Measurements from ENCODE around the gene CENPP.
"Not testable (repeated sequence)": the region's sequence is repeated elsewhere in the genome, so short reads cannot be mapped to it uniquely, and the experiment has no call there.

Gene CENPP

DNA sequence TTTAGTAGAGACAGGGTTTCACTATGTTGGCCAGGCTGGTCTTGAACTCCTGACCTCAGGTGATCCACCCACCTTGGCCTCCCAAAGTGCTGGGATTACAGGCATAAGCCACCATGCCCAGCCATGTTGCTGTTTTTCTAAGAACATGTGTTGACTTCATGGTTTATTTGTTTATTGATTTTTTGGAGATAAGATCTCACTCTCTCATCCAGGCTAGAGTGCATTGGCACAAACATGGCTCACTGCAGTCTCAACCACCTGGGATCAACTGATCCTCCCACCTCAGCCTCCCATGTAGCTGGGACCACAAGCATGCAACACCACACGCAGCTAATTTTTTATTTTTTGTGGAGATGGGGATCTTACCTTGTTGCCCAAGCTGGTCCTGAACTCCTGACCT lies 269.3 kb downstream of the CENPP start:
- H3K9ac ChIP-seq (ENCODE audit: low read length); H3K36me3 ChIP-seq (ENCODE audit: insufficient read depth, low read length); H3K4me3 ChIP-seq (ENCODE audit: low read depth in 1 of 2, low read length in 2 of 2); H3K27ac ChIP-seq (ENCODE audit: low read depth, low read length); H3K27me3 ChIP-seq (ENCODE audit: control insufficient read depth in 1 of 2, insufficient read depth in 2 of 2, low read length in 2 of 2); H3K9me3 ChIP-seq (ENCODE audit: low read length): not testable (repeated sequence)
- H3K4me1 ChIP-seq (ENCODE audit: insufficient read depth, low read length), result peaks cover 24% of the 10 kb centered on the region

GRCh38 chr9:92595930-92596329 lies 270.2 kb downstream of the CENPP start:
- Histone ChIP-seq H3K27me3 (ENCODE audit: control insufficient read depth in 1 of 2, insufficient read depth in 2 of 2, low read length in 2 of 2) (no peaks in the 10 kb centered on the region), H3K9me3 (ENCODE audit: low read length) (no peaks in the 10 kb centered on the region), H3K27ac (ENCODE audit: low read depth, low read length) (no peak overlapping the region), H3K36me3 (ENCODE audit: insufficient read depth, low read length) (no peaks in the 10 kb centered on the region), H3K9ac (ENCODE audit: low read length) (no peak overlapping the region), H3K4me3 (ENCODE audit: low read depth in 1 of 2, low read length in 2 of 2) (no peak overlapping the region), H3K4me1 (ENCODE audit: insufficient read depth, low read length) (peaks cover 24% of the 10 kb centered on the region)

DNA sequence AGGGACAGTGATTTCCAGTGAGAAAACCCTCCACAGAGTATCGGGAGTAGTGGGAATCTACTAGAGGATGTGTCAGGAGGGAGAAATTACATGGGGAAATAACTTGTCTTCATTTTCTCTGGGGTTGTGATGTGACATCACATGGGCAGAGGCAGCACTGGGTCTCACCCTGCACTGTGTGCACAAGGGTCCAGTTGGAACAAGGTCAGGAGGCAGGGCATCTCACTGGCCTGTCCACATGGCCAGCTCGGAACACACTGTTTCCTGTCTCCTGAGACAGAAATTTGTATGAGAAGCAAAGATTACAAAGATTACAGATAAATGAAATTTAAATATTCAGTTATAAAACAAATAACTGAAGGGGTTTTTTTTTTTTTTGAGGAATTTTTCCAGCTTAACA lies 272.6 kb downstream of the CENPP start:
- Histone ChIP-seq H3K4me3 (ENCODE audit: low read depth in 1 of 2, low read length in 2 of 2) (no peak overlapping the region), H3K9ac (ENCODE audit: low read length) (no peak overlapping the region), H3K27ac (ENCODE audit: low read depth, low read length) (no peak overlapping the region), H3K9me3 (ENCODE audit: low read length) (no peaks in the 10 kb centered on the region), H3K36me3 (ENCODE audit: insufficient read depth, low read length) (no peaks in the 10 kb centered on the region), H3K27me3 (ENCODE audit: control insufficient read depth in 1 of 2, insufficient read depth in 2 of 2, low read length in 2 of 2) (no peaks in the 10 kb centered on the region), H3K4me1 (ENCODE audit: insufficient read depth, low read length) (peaks cover 27% of the 10 kb centered on the region)

- Histone ChIP-seq H3K27ac (ENCODE audit: low read depth, low read length) (peak overlapping the region; percentile 71), H3K9me3 (ENCODE audit: low read length) (no peaks in the 10 kb centered on the region), H3K27me3 (ENCODE audit: control insufficient read depth in 1 of 2, insufficient read depth in 2 of 2, low read length in 2 of 2) (no peaks in the 10 kb centered on the region), H3K36me3 (ENCODE audit: insufficient read depth, low read length) (no peaks in the 10 kb centered on the region), H3K9ac (ENCODE audit: low read length) (no peak overlapping the region), H3K4me3 (ENCODE audit: low read depth in 1 of 2, low read length in 2 of 2) (no peak overlapping the region), H3K4me1 (ENCODE audit: insufficient read depth, low read length) (peaks cover 27% of the 10 kb centered on the region)
Observed at GRCh38 chr9:92599938-92600461, 274.2 kb downstream of the CENPP start.

DNA sequence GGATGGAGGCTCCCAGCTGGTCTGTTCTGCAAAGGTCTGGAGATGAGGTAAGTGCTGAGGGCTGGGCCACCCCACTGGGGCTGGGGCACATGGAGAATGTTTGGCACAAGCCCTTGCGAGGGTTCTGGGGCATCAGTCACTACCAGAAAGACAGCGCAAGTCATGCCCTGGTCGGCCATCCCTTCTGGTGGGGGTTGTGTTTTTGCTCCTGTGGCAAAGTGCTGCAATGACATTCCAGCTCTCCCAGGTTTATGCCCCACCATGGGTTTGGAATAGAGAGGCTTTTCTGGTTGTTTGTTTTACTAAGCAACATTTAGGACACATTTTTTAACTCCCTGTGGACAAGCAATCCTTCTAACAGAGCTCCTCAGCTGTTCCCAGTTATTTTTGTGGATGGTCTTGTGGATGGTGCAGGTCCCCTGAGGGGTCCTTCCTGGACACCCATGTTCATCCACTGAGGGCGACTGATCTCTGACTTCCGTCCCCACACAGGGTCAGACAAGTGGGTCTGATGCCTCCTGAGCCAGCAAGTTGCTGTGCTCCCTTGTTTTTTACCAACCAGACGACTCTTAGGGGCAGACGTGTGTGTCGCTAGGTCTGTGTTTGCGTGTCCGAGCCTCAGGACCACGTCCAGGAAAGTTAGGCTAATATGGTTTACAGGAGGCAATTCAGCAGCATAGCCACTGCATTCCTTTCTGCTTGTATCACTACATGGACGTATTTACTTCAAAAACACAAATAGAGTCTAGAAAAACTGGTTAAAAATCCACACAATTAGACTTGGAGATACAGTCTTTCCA lies 274.9 kb downstream of the CENPP start:
- Histone ChIP-seq H3K4me1 (ENCODE audit: insufficient read depth, low read length) (peaks cover 27% of the 10 kb centered on the region), H3K9me3 (ENCODE audit: low read length) (no peaks in the 10 kb centered on the region), H3K36me3 (ENCODE audit: insufficient read depth, low read length) (no peaks in the 10 kb centered on the region), H3K27me3 (ENCODE audit: control insufficient read depth in 1 of 2, insufficient read depth in 2 of 2, low read length in 2 of 2) (no peaks in the 10 kb centered on the region), H3K9ac (ENCODE audit: low read length) (no peak overlapping the region), H3K4me3 (ENCODE audit: low read depth in 1 of 2, low read length in 2 of 2) (peak overlapping the region in 1 of 2 donors; percentile 15), H3K27ac (ENCODE audit: low read depth, low read length) (peak overlapping the region; percentile 71)

- Histone ChIP-seq H3K9me3 (ENCODE audit: low read length) (no peaks in the 10 kb centered on the region), H3K4me1 (ENCODE audit: insufficient read depth, low read length) (peaks cover 30% of the 10 kb centered on the region), H3K27me3 (ENCODE audit: control insufficient read depth in 1 of 2, insufficient read depth in 2 of 2, low read length in 2 of 2) (no peaks in the 10 kb centered on the region), H3K27ac (ENCODE audit: low read depth, low read length) (peak overlapping the region; percentile 4), H3K9ac (ENCODE audit: low read length) (no peak overlapping the region), H3K4me3 (ENCODE audit: low read depth in 1 of 2, low read length in 2 of 2) (peak overlapping the region in 1 of 2 donors; percentile 15), H3K36me3 (ENCODE audit: insufficient read depth, low read length) (no peaks in the 10 kb centered on the region)
Observed at GRCh38 chr9:92601451-92601850, 275.7 kb downstream of the CENPP start.

GRCh38 chr9:92602413-92602812 lies 276.7 kb downstream of the CENPP start:
- Histone ChIP-seq H3K36me3 (ENCODE audit: insufficient read depth, low read length) (no peaks in the 10 kb centered on the region), H3K27ac (ENCODE audit: low read depth, low read length) (no peak overlapping the region), H3K27me3 (ENCODE audit: control insufficient read depth in 1 of 2, insufficient read depth in 2 of 2, low read length in 2 of 2) (no peaks in the 10 kb centered on the region), H3K4me1 (ENCODE audit: insufficient read depth, low read length) (peaks cover 34% of the 10 kb centered on the region), H3K9ac (ENCODE audit: low read length) (no peak overlapping the region), H3K9me3 (ENCODE audit: low read length) (no peaks in the 10 kb centered on the region), H3K4me3 (ENCODE audit: low read depth in 1 of 2, low read length in 2 of 2) (no peak overlapping the region)

GRCh38 chr9:92603100-92603499 lies 277.3 kb downstream of the CENPP start:
- Histone ChIP-seq H3K27me3 (ENCODE audit: control insufficient read depth in 1 of 2, insufficient read depth in 2 of 2, low read length in 2 of 2) (no peaks in the 10 kb centered on the region), H3K27ac (ENCODE audit: low read depth, low read length) (no peak overlapping the region), H3K9me3 (ENCODE audit: low read length) (no peaks in the 10 kb centered on the region), H3K9ac (ENCODE audit: low read length) (no peak overlapping the region), H3K4me1 (ENCODE audit: insufficient read depth, low read length) (peaks cover 41% of the 10 kb centered on the region), H3K36me3 (ENCODE audit: insufficient read depth, low read length) (no peaks in the 10 kb centered on the region), H3K4me3 (ENCODE audit: low read depth in 1 of 2, low read length in 2 of 2) (no peak overlapping the region)

GRCh38 chr9:92603990-92604389 lies 278.2 kb downstream of the CENPP start:
- Histone ChIP-seq H3K4me1 (ENCODE audit: insufficient read depth, low read length) (peaks cover 49% of the 10 kb centered on the region), H3K9me3 (ENCODE audit: low read length) (no peaks in the 10 kb centered on the region), H3K4me3 (ENCODE audit: low read depth in 1 of 2, low read length in 2 of 2) (no peak overlapping the region), H3K27me3 (ENCODE audit: control insufficient read depth in 1 of 2, insufficient read depth in 2 of 2, low read length in 2 of 2) (no peaks in the 10 kb centered on the region), H3K36me3 (ENCODE audit: insufficient read depth, low read length) (no peaks in the 10 kb centered on the region), H3K27ac (ENCODE audit: low read depth, low read length) (no peak overlapping the region), H3K9ac (ENCODE audit: low read length) (no peak overlapping the region)

DNA sequence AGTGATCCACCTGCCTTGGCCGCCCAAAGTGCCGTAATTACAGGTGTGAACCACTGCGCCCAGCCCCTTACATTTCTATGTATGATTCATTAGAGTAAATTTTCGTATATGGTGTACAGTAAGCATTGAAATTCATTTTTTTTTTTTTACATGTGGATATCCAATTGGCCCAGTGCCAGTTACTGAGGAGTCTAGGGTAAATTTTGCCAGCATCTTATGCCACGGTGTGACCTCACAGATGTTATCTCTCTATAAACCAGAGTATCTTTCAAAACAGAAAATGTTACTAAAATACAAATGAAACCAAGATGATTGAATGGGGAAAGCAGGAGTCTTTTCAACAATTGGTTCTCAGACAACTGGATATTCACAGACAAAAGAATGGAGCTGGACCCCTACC lies 279.5 kb downstream of the CENPP start:
- Histone ChIP-seq H3K9ac (ENCODE audit: low read length) (no peak overlapping the region), H3K36me3 (ENCODE audit: insufficient read depth, low read length) (no peaks in the 10 kb centered on the region), H3K9me3 (ENCODE audit: low read length) (no peaks in the 10 kb centered on the region), H3K4me3 (ENCODE audit: low read depth in 1 of 2, low read length in 2 of 2) (no peak overlapping the region), H3K27me3 (ENCODE audit: control insufficient read depth in 1 of 2, insufficient read depth in 2 of 2, low read length in 2 of 2) (no peaks in the 10 kb centered on the region), H3K4me1 (ENCODE audit: insufficient read depth, low read length) (peaks cover 48% of the 10 kb centered on the region), H3K27ac (ENCODE audit: low read depth, low read length) (no peak overlapping the region)

- no peak overlapping the region for H3K9ac ChIP-seq (ENCODE audit: low read length)
- H3K27me3 ChIP-seq (ENCODE audit: control insufficient read depth in 1 of 2, insufficient read depth in 2 of 2, low read length in 2 of 2), result no peaks in the 10 kb centered on the region
- peaks cover 4% of the 10 kb centered on the region for H3K36me3 ChIP-seq (ENCODE audit: insufficient read depth, low read length)
- H3K4me1 ChIP-seq (ENCODE audit: insufficient read depth, low read length), result peaks cover 42% of the 10 kb centered on the region
- no peak overlapping the region for H3K27ac ChIP-seq (ENCODE audit: low read depth, low read length)
- no peak overlapping the region for H3K4me3 ChIP-seq (ENCODE audit: low read depth in 1 of 2, low read length in 2 of 2)
- no peaks in the 10 kb centered on the region for H3K9me3 ChIP-seq (ENCODE audit: low read length)
Observed at GRCh38 chr9:92607088-92607487, 281.3 kb downstream of the CENPP start.

DNA sequence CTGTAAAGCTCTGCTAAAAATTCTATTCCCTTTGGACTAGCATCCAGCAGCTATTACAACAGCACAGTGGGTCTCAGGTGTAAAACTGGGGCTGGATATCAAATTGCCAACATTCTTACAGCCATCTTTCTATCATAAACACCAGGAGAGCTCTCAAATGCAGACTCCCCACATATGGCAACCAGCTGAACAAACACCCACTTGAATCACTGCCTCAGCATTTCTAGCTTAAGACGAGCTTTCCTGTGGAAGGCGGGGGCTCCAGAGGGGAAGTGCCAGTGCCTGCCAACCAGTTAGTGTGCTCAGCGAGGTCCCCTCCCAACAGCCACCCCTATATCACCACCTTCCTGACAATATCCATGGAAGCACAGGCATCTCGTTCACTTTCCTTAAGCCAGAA lies 282.0 kb downstream of the CENPP start:
- Histone ChIP-seq H3K4me3 (ENCODE audit: low read depth in 1 of 2, low read length in 2 of 2) (no peak overlapping the region), H3K9ac (ENCODE audit: low read length) (no peak overlapping the region), H3K27me3 (ENCODE audit: control insufficient read depth in 1 of 2, insufficient read depth in 2 of 2, low read length in 2 of 2) (no peaks in the 10 kb centered on the region), H3K36me3 (ENCODE audit: insufficient read depth, low read length) (peaks cover 6% of the 10 kb centered on the region), H3K27ac (ENCODE audit: low read depth, low read length) (no peak overlapping the region), H3K9me3 (ENCODE audit: low read length) (no peaks in the 10 kb centered on the region), H3K4me1 (ENCODE audit: insufficient read depth, low read length) (peaks cover 46% of the 10 kb centered on the region)

Measured in muscle layer of colon (tissue), 2 donors.